Measurements from ENCODE around the gene COMMD6.
"Not testable (repeated sequence)": the region's sequence is repeated elsewhere in the genome, so short reads cannot be mapped to it uniquely, and the experiment has no call there.

COMMD6 gene

GRCh38 chr13:75537401-75538365 lies at the start of gene COMMD6:
Gene COMMD6 (minus strand): TSS chr13:75537841. CDS start chr13:75537805, 36 bp downstream.
- DNase-seq, result peak; percentile 99

- DNase-seq, result no peak
Measured at GRCh38 chr13:75585153-75585552, 47.5 kb upstream of the COMMD6 start.

- DNase-seq, result no peak
Measured at GRCh38 chr13:75583091-75583490, 45.5 kb upstream of the COMMD6 start.

- DNase-seq, result no peak
Measured at GRCh38 chr13:75581874-75582640, 44.4 kb upstream of the COMMD6 start.

GRCh38 chr13:75579529-75579928 lies 41.9 kb upstream of the COMMD6 start:
- DNase-seq, result no peak

GRCh38 chr13:75569576-75569975 lies 31.9 kb upstream of the COMMD6 start:
- no peak for DNase-seq

- peak; percentile 12 for DNase-seq
Measured at GRCh38 chr13:75566658-75567057, 29.0 kb upstream of the COMMD6 start.

- DNase-seq, result no peak
Measured at GRCh38 chr13:75558145-75558840, 20.7 kb upstream of the COMMD6 start.

- no peak for DNase-seq
Measured at GRCh38 chr13:75556961-75557360, 19.3 kb upstream of the COMMD6 start.

- no peak for DNase-seq
Measured at GRCh38 chr13:75555836-75556235, 18.2 kb upstream of the COMMD6 start.

GRCh38 chr13:75554981-75555380 lies 17.3 kb upstream of the COMMD6 start:
- DNase-seq, result no peak

GRCh38 chr13:75554464-75554863 lies 16.8 kb upstream of the COMMD6 start:
- no peak for DNase-seq

- DNase-seq, result peak; percentile 61
Measured at GRCh38 chr13:75550159-75550567, 12.5 kb upstream of the COMMD6 start.

- peak; percentile 99 for DNase-seq
Measured at GRCh38 chr13:75549262-75550158, 11.9 kb upstream of the COMMD6 start, which contains the start of gene UCHL3. Gene UCHL3 (plus strand): TSS chr13:75549791. CDS start chr13:75549821, 30 bp downstream.

GRCh38 chr13:75547917-75548316 lies 10.3 kb upstream of the COMMD6 start:
- no peak for DNase-seq

- DNase-seq, result not testable (repeated sequence)
Measured at GRCh38 chr13:75545386-75545785, 7.7 kb upstream of the COMMD6 start.

- no peak for DNase-seq
Measured at GRCh38 chr13:75544681-75545330, 7.2 kb upstream of the COMMD6 start.

- no peak for DNase-seq
Measured at GRCh38 chr13:75541961-75542360, 4.3 kb upstream of the COMMD6 start.

GRCh38 chr13:75541287-75541686 lies 3.6 kb upstream of the COMMD6 start:
- DNase-seq, result no peak

GRCh38 chr13:75533861-75534260 lies 3.8 kb downstream of the COMMD6 start:
- no peak for DNase-seq

- no peak for DNase-seq
Measured at GRCh38 chr13:75530549-75530961, 7.1 kb downstream of the COMMD6 start.

Data from NCI-H82 (cell line).